K562 (cell line): Measurements from ENCODE around the gene ICAM1. TPM values are rescaled to one million over a fixed set of nuclear protein-coding genes. Genes with fewer than 3 reads are reported as not detected.
A peak's percentile ranks its signal among the peaks of the same experiment; 100 is the strongest.

ENCODE experiments used
- BDP1 ChIP-seq: IDR thresholded peaks from 3 replicates; pipeline ENCODE4 v1.6.1; 2011; ENCODE audit not compliant: insufficient read length, insufficient read depth
- CC2D1A ChIP-seq: fragments of 450-650 bp; IDR thresholded peaks from 2 replicates; pipeline ENCODE4 v1.6.1; 2017; ENCODE audit warnings: mild to moderate bottlenecking
- CHD4 ChIP-seq: fragments of 200-600 bp; sonication (generic); IDR thresholded peaks from 3 replicates; pipeline ENCODE4 v1.6.1; 2012; ENCODE audit warnings: low read depth, mild to moderate bottlenecking, mixed read lengths, low read length, inconsistent platforms; ENCODE audit not compliant: insufficient read depth, insufficient replicate concordance, poor library complexity, severe bottlenecking
- EHMT2 ChIP-seq: fragments of 450-650 bp; IDR thresholded peaks from 2 replicates; pipeline ENCODE4 v1.6.1; 2018; ENCODE audit warnings: antibody characterized with exemption
- EP300 ChIP-seq: IDR thresholded peaks from 2 replicates; pipeline ENCODE4 v1.6.1; 2012; ENCODE audit warnings: low read length, improper control_type of control experiment
- HIVEP1 ChIP-seq: fragments of 250-450 bp; sonication (Bioruptor Pico); IDR thresholded peaks from 2 replicates; pipeline ENCODE4 v1.4.0; 2020; ENCODE audit warnings: mild to moderate bottlenecking
- NR1H2 ChIP-seq: sonication (generic); formaldehyde crosslinking; IDR thresholded peaks from 2 replicates; pipeline ENCODE4 v1.4.0; 2020; ENCODE audit warnings: mild to moderate bottlenecking, missing genetic modification reagents
- PHF21A ChIP-seq: fragments of 450-650 bp; IDR thresholded peaks from 2 replicates; pipeline ENCODE4 v1.6.1; 2017; ENCODE audit warnings: low read depth, borderline replicate concordance
- ZBTB8A ChIP-seq: fragments of 450-650 bp; IDR thresholded peaks from 2 replicates; pipeline ENCODE4 v1.6.1; 2018; ENCODE audit warnings: mild to moderate bottlenecking, moderate library complexity; ENCODE audit not compliant: partially characterized antibody
- ZKSCAN8 ChIP-seq: fragments of 200-800 bp; sonication (Bioruptor generic); IDR thresholded peaks from 2 replicates; pipeline ENCODE4 v1.6.1; 2016; ENCODE audit warnings: missing genetic modification characterization, missing compliant biosample characterization
- ZNF124 ChIP-seq: sonication (generic); formaldehyde crosslinking; IDR thresholded peaks from 2 replicates; pipeline ENCODE4 v1.8.1; 2022; ENCODE audit warnings: missing genetic modification reagents
- ZNF3 ChIP-seq: fragments of 250-450 bp; sonication (Bioruptor Pico); IDR thresholded peaks from 2 replicates; pipeline ENCODE4 v1.5.0; 2021; ENCODE audit warnings: mild to moderate bottlenecking, moderate library complexity
- ZNF766 ChIP-seq: fragments of 200-800 bp; sonication (Bioruptor generic); conservative IDR thresholded peaks from 2 replicates; pipeline ENCODE4 v1.6.1; 2016; ENCODE audit warnings: missing genetic modification characterization, missing compliant biosample characterization
- ZNF785 ChIP-seq: fragments of 250-450 bp; sonication (Bioruptor Pico); IDR thresholded peaks from 2 replicates; pipeline ENCODE4 v1.4.0; 2020; ENCODE audit warnings: mild to moderate bottlenecking
- polyA plus RNA-seq, 8 experiments: library from polyadenylated mRNA; depleted of rRNA in 4 of 8; stranded (reverse) in 5 of 8; unstranded in 3 of 8; fragments of >200 nt; fragmentation: Nextera tagmentation in 2 of 8; fragmentation: Illumina TruSeq in 1 of 8; extraction: Ambion mirVana in 2 of 8; extraction: Trizol in 1 of 8; gene quantifications; 2 replicates each; pipeline versions ENCODE4 v1.2.1 to v1.2.3, GENCODE V29; 2011 to 2014; ENCODE audit warnings: inconsistent platforms in 1 of 8, missing spikeins in 1 of 8
- total RNA-seq, 7 experiments: library from RNA; depleted of rRNA in 6 of 7; stranded (reverse); fragments of >200 nt in 6 of 7; fragmentation: Illumina TruSeq in 2 of 7; extraction: Trizol in 2 of 7; gene quantifications; 2 replicates each; pipeline versions ENCODE4 v1.2.1 to v1.2.3, GENCODE V29; 2011 to 2021; ENCODE audit warnings: low replicate concordance in 1 of 7
- TF ChIP-seq, protein P1 (sequence below): sonication (generic); formaldehyde crosslinking; IDR thresholded peaks from 2 replicates; pipeline ENCODE4 v1.8.1; 2023; ENCODE audit warnings: missing genetic modification reagents, mild to moderate bottlenecking, borderline replicate concordance
- TF ChIP-seq, protein P2 (sequence below): fragments of 250-450 bp; sonication (Bioruptor Pico); IDR thresholded peaks from 2 replicates; pipeline ENCODE4 v1.4.0; 2020; ENCODE audit warnings: mild to moderate bottlenecking
- TF ChIP-seq, protein P3 (sequence below): fragments of 250-450 bp; sonication (Bioruptor Pico); IDR thresholded peaks from 2 replicates; pipeline ENCODE4 v1.5.0; 2020; ENCODE audit warnings: mild to moderate bottlenecking
- TF ChIP-seq, protein P4 (sequence below): fragments of 250-450 bp; sonication (Bioruptor Pico); IDR thresholded peaks from 2 replicates; pipeline ENCODE4 v1.4.0; 2020
- TF ChIP-seq, protein P5 (sequence below): fragments of 450-650 bp; conservative IDR thresholded peaks from 2 replicates; pipeline ENCODE4 v1.6.1; 2016; ENCODE audit warnings: missing genetic modification characterization, low read depth, mild to moderate bottlenecking, control low read depth, missing compliant biosample characterization

The ICAM1 gene
- total and polyA plus RNA-seq, 9 of the 15 experiments (the other 6 are each of a cell fraction or from before 2014, with no cell fraction given), result 2.3 to 24.4 (median 13.4) TPM

DNA sequence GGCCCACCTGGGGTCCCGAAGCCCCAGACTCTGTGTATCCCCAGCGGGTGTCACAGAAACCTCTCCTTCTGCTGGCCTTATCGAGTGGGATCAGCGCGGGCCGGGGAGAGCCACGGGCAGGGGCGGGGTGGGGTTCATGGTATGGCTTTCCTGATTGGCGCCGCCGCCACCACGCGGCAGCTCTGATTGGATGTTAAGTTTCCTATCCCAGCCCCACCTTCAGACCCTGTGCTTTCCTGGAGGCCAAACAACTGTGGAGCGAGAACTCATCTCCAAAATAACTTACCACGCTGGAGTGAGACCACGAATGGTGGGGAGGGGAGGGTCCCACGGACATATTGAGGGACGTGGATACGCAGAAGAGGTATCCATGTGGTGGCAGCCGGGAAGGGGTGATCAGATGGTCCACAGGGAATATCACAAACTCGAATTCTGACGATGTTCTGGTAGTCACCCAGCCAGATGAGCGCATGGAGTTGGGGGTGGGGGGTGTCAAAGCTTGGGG lies 17.8 kb downstream of the ICAM1 start (continued):
- TF ChIP-seq, protein P1, sequence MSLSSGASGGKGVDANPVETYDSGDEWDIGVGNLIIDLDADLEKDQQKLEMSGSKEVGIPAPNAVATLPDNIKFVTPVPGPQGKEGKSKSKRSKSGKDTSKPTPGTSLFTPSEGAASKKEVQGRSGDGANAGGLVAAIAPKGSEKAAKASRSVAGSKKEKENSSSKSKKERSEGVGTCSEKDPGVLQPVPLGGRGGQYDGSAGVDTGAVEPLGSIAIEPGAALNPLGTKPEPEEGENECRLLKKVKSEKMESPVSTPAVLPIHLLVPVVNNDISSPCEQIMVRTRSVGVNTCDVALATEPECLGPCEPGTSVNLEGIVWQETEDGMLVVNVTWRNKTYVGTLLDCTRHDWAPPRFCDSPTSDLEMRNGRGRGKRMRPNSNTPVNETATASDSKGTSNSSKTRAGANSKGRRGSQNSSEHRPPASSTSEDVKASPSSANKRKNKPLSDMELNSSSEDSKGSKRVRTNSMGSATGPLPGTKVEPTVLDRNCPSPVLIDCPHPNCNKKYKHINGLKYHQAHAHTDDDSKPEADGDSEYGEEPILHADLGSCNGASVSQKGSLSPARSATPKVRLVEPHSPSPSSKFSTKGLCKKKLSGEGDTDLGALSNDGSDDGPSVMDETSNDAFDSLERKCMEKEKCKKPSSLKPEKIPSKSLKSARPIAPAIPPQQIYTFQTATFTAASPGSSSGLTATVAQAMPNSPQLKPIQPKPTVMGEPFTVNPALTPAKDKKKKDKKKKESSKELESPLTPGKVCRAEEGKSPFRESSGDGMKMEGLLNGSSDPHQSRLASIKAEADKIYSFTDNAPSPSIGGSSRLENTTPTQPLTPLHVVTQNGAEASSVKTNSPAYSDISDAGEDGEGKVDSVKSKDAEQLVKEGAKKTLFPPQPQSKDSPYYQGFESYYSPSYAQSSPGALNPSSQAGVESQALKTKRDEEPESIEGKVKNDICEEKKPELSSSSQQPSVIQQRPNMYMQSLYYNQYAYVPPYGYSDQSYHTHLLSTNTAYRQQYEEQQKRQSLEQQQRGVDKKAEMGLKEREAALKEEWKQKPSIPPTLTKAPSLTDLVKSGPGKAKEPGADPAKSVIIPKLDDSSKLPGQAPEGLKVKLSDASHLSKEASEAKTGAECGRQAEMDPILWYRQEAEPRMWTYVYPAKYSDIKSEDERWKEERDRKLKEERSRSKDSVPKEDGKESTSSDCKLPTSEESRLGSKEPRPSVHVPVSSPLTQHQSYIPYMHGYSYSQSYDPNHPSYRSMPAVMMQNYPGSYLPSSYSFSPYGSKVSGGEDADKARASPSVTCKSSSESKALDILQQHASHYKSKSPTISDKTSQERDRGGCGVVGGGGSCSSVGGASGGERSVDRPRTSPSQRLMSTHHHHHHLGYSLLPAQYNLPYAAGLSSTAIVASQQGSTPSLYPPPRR (CRISPR knock-in tag), result no peak
- TF ChIP-seq ZBTB8A (no peak), ZNF766 (CRISPR knock-in tag) (peak; percentile 99), HIVEP1 (CRISPR knock-in tag) (no peak), PHF21A (no peak), EP300 (no peak), CC2D1A (no peak), EHMT2 (no peak), ZNF3 (no peak), ZNF124 (CRISPR knock-in tag) (no peak), CHD4 (no peak), ZNF785 (CRISPR knock-in tag) (no peak), BDP1 (no peak), NR1H2 (CRISPR knock-in tag) (no peak), ZKSCAN8 (CRISPR knock-in tag) (no peak)
- TF ChIP-seq, protein P2, sequence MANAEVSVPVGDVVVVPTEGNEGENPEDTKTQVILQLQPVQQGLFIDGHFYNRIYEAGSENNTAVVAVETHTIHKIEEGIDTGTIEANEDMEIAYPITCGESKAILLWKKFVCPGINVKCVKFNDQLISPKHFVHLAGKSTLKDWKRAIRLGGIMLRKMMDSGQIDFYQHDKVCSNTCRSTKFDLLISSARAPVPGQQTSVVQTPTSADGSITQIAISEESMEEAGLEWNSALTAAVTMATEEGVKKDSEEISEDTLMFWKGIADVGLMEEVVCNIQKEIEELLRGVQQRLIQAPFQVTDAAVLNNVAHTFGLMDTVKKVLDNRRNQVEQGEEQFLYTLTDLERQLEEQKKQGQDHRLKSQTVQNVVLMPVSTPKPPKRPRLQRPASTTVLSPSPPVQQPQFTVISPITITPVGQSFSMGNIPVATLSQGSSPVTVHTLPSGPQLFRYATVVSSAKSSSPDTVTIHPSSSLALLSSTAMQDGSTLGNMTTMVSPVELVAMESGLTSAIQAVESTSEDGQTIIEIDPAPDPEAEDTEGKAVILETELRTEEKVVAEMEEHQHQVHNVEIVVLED (CRISPR knock-in tag), result no peak
- TF ChIP-seq, protein P3, sequence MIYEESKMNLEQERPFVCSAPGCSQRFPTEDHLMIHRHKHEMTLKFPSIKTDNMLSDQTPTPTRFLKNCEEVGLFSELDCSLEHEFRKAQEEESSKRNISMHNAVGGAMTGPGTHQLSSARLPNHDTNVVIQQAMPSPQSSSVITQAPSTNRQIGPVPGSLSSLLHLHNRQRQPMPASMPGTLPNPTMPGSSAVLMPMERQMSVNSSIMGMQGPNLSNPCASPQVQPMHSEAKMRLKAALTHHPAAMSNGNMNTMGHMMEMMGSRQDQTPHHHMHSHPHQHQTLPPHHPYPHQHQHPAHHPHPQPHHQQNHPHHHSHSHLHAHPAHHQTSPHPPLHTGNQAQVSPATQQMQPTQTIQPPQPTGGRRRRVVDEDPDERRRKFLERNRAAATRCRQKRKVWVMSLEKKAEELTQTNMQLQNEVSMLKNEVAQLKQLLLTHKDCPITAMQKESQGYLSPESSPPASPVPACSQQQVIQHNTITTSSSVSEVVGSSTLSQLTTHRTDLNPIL (CRISPR knock-in tag), result no peak
- TF ChIP-seq, protein P4, sequence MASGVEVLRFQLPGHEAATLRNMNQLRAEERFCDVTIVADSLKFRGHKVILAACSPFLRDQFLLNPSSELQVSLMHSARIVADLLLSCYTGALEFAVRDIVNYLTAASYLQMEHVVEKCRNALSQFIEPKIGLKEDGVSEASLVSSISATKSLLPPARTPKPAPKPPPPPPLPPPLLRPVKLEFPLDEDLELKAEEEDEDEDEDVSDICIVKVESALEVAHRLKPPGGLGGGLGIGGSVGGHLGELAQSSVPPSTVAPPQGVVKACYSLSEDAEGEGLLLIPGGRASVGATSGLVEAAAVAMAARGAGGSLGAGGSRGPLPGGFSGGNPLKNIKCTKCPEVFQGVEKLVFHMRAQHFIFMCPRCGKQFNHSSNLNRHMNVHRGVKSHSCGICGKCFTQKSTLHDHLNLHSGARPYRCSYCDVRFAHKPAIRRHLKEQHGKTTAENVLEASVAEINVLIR (CRISPR knock-in tag), result no peak
- TF ChIP-seq, protein P5, sequence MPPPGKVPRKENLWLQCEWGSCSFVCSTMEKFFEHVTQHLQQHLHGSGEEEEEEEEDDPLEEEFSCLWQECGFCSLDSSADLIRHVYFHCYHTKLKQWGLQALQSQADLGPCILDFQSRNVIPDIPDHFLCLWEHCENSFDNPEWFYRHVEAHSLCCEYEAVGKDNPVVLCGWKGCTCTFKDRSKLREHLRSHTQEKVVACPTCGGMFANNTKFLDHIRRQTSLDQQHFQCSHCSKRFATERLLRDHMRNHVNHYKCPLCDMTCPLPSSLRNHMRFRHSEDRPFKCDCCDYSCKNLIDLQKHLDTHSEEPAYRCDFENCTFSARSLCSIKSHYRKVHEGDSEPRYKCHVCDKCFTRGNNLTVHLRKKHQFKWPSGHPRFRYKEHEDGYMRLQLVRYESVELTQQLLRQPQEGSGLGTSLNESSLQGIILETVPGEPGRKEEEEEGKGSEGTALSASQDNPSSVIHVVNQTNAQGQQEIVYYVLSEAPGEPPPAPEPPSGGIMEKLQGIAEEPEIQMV (tag), result no peak
